Skeletal muscle tissue (tissue), 4 donors: ENCODE measurements around the gene ADM5. TPM values are rescaled to one million over a fixed set of nuclear protein-coding genes. Genes with fewer than 3 reads are reported as not detected.

ENCODE experiments used
- H3K27ac ChIP-seq: one replicate; pipeline ENCODE4 v1.7.0; 2013; ENCODE audit warnings: mild to moderate bottlenecking, low read depth, low read length, inconsistent platforms
- H3K27me3 ChIP-seq, 3 donors: one replicate each; pipeline ENCODE4 v1.7.0; 2013; ENCODE audit warnings: low read length in 3 of 3; ENCODE audit not compliant: control insufficient read depth in 3 of 3, insufficient read depth in 3 of 3
- H3K36me3 ChIP-seq, 3 donors: one replicate each; pipeline ENCODE4 v1.7.0; 2013; ENCODE audit warnings: low read length in 3 of 3; ENCODE audit not compliant: control insufficient read depth in 3 of 3, insufficient read depth in 3 of 3
- H3K4me1 ChIP-seq, 3 donors: one replicate each; pipeline ENCODE4 v1.7.0; 2013; ENCODE audit warnings: low read length in 3 of 3, mild to moderate bottlenecking in 3 of 3; ENCODE audit not compliant: control insufficient read depth in 3 of 3, insufficient read depth in 3 of 3
- H3K4me3 ChIP-seq, 3 donors: one replicate each; pipeline ENCODE4 v1.7.0; 2013; ENCODE audit warnings: low read length in 3 of 3
- H3K9ac ChIP-seq, 3 donors: one replicate each; pipeline ENCODE4 v1.7.0; 2013; ENCODE audit warnings: low read length in 3 of 3, mild to moderate bottlenecking in 3 of 3, moderate library complexity in 2 of 3, low read depth in 1 of 3
- H3K9me3 ChIP-seq, 3 donors: one replicate each; pipeline ENCODE4 v1.7.0; 2013; ENCODE audit warnings: low read length in 3 of 3; ENCODE audit not compliant: control insufficient read depth in 3 of 3
- total RNA-seq: library from RNA; depleted of rRNA; stranded (reverse); fragments of >200 nt; gene quantifications from one replicate; pipeline ENCODE4 v1.2.3, GENCODE V29; 2014
- donor health status: Osteomylitis.

Gene ADM5
- total RNA-seq, 1 donor from 2014 or later: 1.0 TPM

DNA sequence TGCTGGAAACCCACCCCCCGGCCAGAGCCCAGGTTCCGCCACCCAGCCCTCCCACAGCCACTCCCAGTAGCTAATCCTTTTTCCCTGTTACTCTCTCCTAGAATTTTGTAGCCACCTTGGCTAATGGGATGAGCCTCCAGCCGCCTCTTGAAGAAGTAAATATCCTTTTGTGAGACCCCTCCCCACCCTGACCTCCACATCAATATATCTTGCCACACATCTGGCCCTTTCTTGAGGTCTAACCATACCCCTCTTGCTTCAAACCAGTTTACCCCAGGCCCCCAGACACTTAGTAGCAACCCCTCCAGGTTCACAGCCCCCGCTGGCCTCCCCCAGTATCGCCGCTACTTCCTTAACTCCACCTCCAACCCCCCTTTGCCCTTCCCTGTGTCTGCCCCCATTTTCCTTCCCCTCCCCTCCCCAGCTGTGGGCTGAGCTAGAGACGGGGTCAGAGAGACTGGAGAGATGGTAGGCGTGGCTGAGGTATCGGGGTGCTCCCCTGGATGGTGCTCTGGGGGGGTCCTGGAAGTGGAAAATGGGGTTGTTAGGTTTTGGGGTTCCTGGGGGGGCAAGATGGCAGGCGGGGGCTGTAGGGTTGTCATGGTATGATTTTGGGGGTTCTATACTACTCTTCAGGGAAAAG, 9.5 kb upstream of the ADM5 start:
- peak overlapping the region; percentile 52 to 64 (median 56) for H3K4me3 ChIP-seq
- H3K36me3 ChIP-seq: peaks cover 25 to 32% (median 26%) of the 10 kb centered on the region in 3 donors
- no peaks in the 10 kb centered on the region for H3K27me3 ChIP-seq
- H3K27ac ChIP-seq: peak overlapping the region; percentile 98
- H3K4me1 ChIP-seq: peaks cover 38 to 52% (median 40%) of the 10 kb centered on the region in 3 donors
- H3K9me3 ChIP-seq: no peaks in the 10 kb centered on the region
- H3K9ac ChIP-seq: peak overlapping the region; percentile 81 to 83 (median 82)

DNA sequence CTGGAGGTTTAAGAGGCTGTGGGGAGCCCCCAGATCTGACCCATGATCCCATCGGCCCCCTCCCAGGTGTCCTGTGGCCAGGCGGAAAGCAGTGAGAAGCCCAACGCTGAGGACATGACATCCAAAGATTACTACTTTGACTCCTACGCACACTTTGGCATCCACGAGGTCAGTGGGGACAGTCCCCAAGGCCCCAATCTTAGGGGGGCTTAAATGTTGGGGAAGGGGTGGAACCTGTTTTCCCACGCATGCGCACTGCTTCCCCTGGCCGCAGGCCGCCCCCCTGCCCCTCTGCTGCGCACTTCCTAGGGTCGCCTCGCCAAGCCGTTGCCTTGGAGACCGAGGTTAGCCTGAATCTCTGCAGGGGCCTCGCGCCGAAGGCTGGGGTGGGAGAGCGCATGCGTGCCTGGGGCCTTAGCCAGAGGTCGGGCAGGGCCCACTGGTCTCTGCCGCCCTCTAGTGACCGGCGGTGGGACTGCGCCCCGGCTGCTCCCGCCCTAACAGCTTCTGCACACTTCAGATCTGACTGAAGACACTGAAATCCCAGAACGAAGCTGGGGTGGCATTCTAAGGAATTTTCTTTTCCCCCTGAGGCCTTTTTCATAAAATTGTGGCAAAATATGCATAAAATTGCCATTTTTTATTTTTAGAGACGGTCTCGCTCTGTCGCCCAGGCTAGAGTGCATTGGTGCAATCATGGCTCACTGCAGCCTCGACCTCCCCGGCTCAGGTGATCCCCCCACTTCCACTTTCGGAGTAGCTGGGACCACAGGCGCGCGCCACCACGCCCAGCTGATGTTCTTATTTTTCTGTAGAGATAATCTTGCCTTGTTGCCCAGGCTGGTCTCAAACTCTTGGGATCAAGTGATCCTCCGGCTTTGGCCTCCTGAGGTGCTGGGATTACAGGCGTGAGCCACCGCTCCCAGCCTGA, 8.7 kb upstream of the ADM5 start:
- Histone ChIP-seq H3K9me3 (no peaks in the 10 kb centered on the region), H3K9ac (peak overlapping the region; percentile 81 to 83 (median 82)), H3K4me3 (peak overlapping the region; percentile 52 to 64 (median 56)), H3K36me3 (peaks cover 32 to 39% (median 34%) of the 10 kb centered on the region in 3 donors), H3K4me1 (peaks cover 38 to 52% (median 40%) of the 10 kb centered on the region in 3 donors), H3K27me3 (no peaks in the 10 kb centered on the region), H3K27ac (peak overlapping the region; percentile 98)

DNA sequence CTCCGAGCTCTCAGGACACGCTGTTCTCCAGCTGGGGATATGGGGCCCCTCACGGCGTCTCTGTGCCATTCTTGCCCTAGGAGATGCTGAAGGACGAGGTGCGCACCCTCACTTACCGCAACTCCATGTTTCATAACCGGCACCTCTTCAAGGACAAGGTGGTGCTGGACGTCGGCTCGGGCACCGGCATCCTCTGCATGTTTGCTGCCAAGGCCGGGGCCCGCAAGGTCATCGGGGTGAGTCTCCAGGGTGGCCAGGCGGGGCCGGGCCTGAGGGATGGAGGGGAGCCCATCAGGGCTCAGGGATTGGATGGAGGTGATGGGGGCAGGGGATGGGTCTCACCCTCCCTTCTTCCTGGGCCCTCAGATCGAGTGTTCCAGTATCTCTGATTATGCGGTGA, 7.6 kb upstream of the ADM5 start:
- peaks cover 40 to 45% (median 40%) of the 10 kb centered on the region in 3 donors for H3K36me3 ChIP-seq
- no peak overlapping the region for H3K27ac ChIP-seq
- H3K4me1 ChIP-seq: peaks cover 35 to 51% (median 37%) of the 10 kb centered on the region in 3 donors
- H3K9ac ChIP-seq: no peak overlapping the region
- H3K4me3 ChIP-seq: no peak overlapping the region
- no peaks in the 10 kb centered on the region for H3K9me3 ChIP-seq
- no peaks in the 10 kb centered on the region for H3K27me3 ChIP-seq

DNA sequence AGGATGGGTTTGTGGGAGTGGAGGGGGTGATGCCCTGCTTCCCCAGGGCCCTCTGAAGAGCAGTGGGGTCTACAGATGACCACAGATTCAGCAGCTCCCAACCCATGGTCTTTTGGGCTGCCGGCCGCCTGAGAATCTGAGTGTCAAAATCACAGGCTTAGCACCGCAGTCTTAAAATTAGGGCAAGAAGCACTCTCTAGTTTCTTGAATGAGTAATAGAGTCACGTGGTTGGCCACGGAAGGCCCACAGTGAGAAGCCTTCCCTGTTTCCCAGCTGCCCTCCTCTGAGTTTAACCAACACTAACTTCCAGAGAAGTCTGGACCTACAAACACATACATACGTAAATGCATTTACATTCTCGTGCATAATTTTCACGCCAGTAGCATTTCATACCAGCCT, 7.1 kb upstream of the ADM5 start:
- H3K4me1 ChIP-seq: peaks cover 35 to 49% (median 37%) of the 10 kb centered on the region in 3 donors
- peaks cover 40 to 45% (median 44%) of the 10 kb centered on the region in 3 donors for H3K36me3 ChIP-seq
- H3K4me3 ChIP-seq: no peak overlapping the region
- H3K9ac ChIP-seq: no peak overlapping the region
- H3K9me3 ChIP-seq: no peaks in the 10 kb centered on the region
- H3K27me3 ChIP-seq: no peaks in the 10 kb centered on the region
- H3K27ac ChIP-seq: no peak overlapping the region

DNA sequence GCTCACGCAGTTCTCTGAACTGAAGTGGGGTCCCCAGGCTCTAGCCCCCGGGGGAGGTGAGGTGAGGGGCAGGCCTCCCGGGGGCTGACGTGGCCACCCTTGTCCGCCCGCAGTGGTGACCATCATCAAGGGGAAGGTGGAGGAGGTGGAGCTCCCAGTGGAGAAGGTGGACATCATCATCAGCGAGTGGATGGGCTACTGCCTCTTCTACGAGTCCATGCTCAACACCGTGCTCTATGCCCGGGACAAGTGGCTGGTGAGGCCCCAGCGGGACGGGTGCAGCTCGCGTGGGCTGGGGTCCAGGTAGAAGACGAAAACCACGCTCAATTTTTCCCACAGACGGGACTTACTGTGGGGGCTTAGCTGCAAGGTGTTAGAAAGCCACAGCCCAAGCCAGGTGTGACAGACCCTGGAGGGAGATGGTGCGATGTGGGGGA, 5.6 kb upstream of the ADM5 start:
- H3K9me3 ChIP-seq: no peaks in the 10 kb centered on the region
- no peak overlapping the region for H3K9ac ChIP-seq
- H3K4me1 ChIP-seq: peaks cover 26 to 37% (median 35%) of the 10 kb centered on the region in 3 donors
- H3K27ac ChIP-seq: no peak overlapping the region
- H3K4me3 ChIP-seq: no peak overlapping the region
- H3K27me3 ChIP-seq: no peaks in the 10 kb centered on the region
- H3K36me3 ChIP-seq: peaks cover 40 to 51% (median 48%) of the 10 kb centered on the region in 3 donors

DNA sequence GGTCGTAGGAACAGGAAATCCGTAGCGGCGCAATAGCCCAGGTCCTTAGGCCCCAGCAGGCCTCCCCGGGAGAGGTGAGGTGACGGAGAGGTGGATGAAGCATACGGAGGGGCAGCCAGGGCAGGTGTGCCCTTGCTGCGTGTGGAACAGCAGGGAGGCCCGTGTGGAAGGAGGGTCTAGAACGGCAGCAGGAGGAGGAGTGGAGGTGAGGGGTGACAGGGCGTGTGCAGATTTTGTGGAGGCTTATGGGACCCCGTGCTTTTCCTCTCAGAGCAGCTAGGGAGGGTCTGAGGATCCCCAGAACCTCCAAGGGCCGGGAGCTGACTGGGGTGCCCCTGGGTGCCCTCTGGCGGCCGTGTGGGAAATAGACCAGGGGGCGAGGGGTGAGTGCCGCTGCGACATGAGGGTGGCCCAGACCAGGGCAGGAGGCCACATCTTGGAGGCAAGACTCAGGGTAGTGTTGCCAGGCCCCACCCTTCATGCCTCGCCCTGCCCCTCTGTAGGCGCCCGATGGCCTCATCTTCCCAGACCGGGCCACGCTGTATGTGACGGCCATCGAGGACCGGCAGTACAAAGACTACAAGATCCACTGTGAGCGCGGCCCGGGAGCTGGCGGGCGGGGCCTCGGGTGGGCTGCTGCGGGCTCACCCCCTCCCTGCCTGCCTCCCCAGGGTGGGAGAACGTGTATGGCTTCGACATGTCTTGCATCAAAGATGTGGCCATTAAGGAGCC, 5.0 kb upstream of the ADM5 start:
- H3K27me3 ChIP-seq: peaks cover 0 to 2% (median 2%) of the 10 kb centered on the region in 3 donors
- no peak overlapping the region for H3K27ac ChIP-seq
- H3K9ac ChIP-seq: no peak overlapping the region
- H3K9me3 ChIP-seq: no peaks in the 10 kb centered on the region
- H3K4me3 ChIP-seq: no peak overlapping the region
- H3K4me1 ChIP-seq: peaks cover 24 to 35% (median 31%) of the 10 kb centered on the region in 3 donors
- peaks cover 40 to 51% (median 48%) of the 10 kb centered on the region in 3 donors for H3K36me3 ChIP-seq

DNA sequence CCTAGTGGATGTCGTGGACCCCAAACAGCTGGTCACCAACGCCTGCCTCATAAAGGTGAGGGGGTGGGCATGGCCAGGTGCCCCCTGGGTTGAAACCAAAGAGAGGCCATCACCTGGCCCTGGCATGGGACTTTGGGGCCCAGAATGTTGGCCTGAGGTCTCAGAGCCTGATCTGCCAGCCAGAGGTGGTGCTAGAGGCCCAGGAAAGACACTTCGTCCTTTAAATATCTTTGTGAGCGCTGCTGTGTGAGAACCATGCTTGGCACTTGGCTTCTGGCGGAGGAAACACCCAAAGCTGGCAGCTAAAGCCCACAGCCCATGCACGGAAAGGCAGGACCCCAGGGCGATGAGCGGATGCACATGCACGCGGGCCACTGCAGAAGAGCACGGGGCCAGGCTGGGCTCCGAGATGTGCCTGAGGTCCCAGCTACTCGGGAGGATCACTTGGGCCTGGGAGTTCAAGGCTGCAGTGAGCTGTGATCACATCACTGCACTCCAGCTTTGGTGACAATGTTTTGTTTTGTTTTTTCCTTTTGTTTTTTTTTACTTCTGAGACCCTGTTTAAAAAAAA, 4.3 kb upstream of the ADM5 start:
- Histone ChIP-seq H3K4me1 (peaks cover 24 to 36% (median 31%) of the 10 kb centered on the region in 3 donors), H3K9ac (peak overlapping the region in 1 of 3 donors; percentile 8), H3K27me3 (peaks cover 0 to 8% (median 7%) of the 10 kb centered on the region in 3 donors), H3K27ac (no peak overlapping the region), H3K36me3 (peaks cover 40 to 51% (median 48%) of the 10 kb centered on the region in 3 donors), H3K4me3 (no peak overlapping the region), H3K9me3 (no peaks in the 10 kb centered on the region)

DNA sequence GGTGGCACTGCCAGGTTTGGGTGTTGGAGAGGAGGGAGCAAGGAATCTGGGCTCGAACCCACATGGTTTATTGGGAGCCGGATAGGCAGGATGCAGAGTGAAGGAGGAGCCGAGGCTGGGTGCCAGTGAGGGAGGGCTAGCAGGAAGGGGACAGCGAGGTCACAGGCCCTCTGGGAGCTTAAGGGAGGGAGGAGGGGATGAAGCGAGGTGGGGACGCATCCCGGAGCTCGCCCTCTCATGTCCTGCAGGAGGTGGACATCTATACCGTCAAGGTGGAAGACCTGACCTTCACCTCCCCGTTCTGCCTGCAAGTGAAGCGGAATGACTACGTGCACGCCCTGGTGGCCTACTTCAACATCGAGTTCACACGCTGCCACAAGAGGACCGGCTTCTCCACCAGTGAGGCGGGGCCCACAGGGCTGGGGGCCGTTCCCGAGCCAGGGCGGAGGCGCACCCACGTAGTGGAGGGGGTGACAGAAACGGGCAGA, 3.5 kb upstream of the ADM5 start:
- H3K27ac ChIP-seq: no peak overlapping the region

DNA sequence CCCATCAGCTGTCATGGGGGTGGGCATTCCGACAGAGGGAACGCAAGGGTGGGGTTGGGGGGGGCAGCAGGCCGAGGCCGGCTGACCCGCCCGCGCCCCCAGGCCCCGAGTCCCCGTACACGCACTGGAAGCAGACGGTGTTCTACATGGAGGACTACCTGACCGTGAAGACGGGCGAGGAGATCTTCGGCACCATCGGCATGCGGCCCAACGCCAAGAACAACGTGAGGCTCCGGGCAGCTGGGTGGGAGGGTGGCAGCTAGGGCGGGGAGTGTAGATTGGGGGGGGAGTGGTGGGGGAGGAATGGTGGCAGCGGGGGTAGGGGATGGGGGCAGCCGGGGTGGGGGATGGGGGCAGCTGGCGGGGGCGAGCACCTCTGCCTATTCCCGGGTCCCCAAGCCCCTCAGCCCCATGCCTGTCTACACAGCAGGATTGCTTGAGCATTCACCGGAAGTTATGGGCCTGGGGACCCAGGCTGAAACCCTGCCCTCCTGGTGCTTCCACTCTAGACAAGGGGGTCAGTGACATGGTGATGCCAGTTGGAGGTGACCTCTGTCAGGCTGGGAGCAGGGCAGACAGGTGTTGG, 2.8 kb upstream of the ADM5 start:
- Histone ChIP-seq H3K4me1 (peaks cover 23 to 40% (median 32%) of the 10 kb centered on the region in 3 donors), H3K9me3 (no peaks in the 10 kb centered on the region), H3K4me3 (no peak overlapping the region), H3K27ac (no peak overlapping the region), H3K27me3 (peaks cover 0 to 21% (median 17%) of the 10 kb centered on the region in 3 donors), H3K36me3 (peaks cover 40 to 48% (median 46%) of the 10 kb centered on the region in 3 donors), H3K9ac (no peak overlapping the region)

More for the DNA sequence above, 3.5 kb upstream of the ADM5 start:
- no peak overlapping the region for H3K4me3 ChIP-seq
- H3K9me3 ChIP-seq: no peaks in the 10 kb centered on the region
- H3K9ac ChIP-seq: peak overlapping the region in 1 of 3 donors; percentile 25
- peaks cover 22 to 36% (median 32%) of the 10 kb centered on the region in 3 donors for H3K4me1 ChIP-seq
- peaks cover 0 to 15% (median 14%) of the 10 kb centered on the region in 3 donors for H3K27me3 ChIP-seq
- H3K36me3 ChIP-seq: peaks cover 40 to 49% (median 48%) of the 10 kb centered on the region in 3 donors
